Ishikawa (cell line): ENCODE measurements around the gene KSR2.

Source experiments
- CEBPB ChIP-seq: IDR thresholded peaks from 2 replicates; pipeline ENCODE4 v1.6.1; 2012
- CREB1 ChIP-seq: IDR thresholded peaks from 2 replicates; pipeline ENCODE4 v1.6.1; 2012; ENCODE audit warnings: low read depth
- EGR1 ChIP-seq: IDR thresholded peaks from 2 replicates; pipeline ENCODE4 v1.6.1; 2012
- EP300 ChIP-seq: IDR thresholded peaks from 2 replicates; pipeline ENCODE4 v1.6.1; 2012; ENCODE audit warnings: borderline replicate concordance
- NFIC ChIP-seq: IDR thresholded peaks from 2 replicates; pipeline ENCODE4 v1.6.1; 2012
- RAD21 ChIP-seq: IDR thresholded peaks from 2 replicates; pipeline ENCODE4 v1.6.1; 2012; ENCODE audit warnings: low read depth
- TAF1 ChIP-seq: IDR thresholded peaks from 2 replicates; pipeline ENCODE4 v1.6.1; 2012; ENCODE audit warnings: low read depth, mild to moderate bottlenecking
- TCF12 ChIP-seq: IDR thresholded peaks from 2 replicates; pipeline ENCODE4 v1.6.1; 2012; ENCODE audit warnings: low read depth
- TEAD4 ChIP-seq: IDR thresholded peaks from 2 replicates; pipeline ENCODE4 v1.6.1; 2012
- YY1 ChIP-seq: IDR thresholded peaks from 2 replicates; pipeline ENCODE4 v1.6.1; 2012; ENCODE audit warnings: low read depth
- TF ChIP-seq, protein P1 (sequence below): IDR thresholded peaks from 2 replicates; pipeline ENCODE4 v1.6.1; 2012
- TF ChIP-seq, protein P2 (sequence below): IDR thresholded peaks from 2 replicates; pipeline ENCODE4 v1.6.1; 2012; ENCODE audit warnings: low read depth, mild to moderate bottlenecking
- TF ChIP-seq, protein P3 (sequence below): IDR thresholded peaks from 2 replicates; pipeline ENCODE4 v1.6.1; 2012

DNA sequence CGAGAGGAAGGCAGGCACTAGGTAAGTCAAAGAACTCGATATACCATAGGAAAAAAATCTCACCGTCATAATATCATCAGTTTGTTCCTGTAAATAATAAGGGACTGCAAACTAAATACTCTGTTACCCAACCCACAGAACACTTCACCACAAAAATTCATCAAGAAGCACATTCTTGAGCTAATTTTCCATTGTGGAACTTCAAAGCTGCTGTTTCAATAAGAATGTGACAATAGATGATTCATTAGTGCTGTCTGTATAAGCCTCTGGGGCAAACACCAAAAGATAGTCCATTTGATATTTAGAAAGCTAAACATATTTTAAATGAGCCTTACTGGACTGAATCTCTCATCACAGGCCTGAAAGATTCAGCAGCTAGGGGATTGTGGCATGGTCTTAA lies 219.4 kb downstream of the KSR2 start:
- TF ChIP-seq TAF1 (no peak), CREB1 (no peak), CEBPB (no peak), RAD21 (no peak), EP300 (no peak), NFIC (no peak), TCF12 (no peak), EGR1 (no peak), YY1 (no peak), TEAD4 (no peak)
- TF ChIP-seq, protein P1, sequence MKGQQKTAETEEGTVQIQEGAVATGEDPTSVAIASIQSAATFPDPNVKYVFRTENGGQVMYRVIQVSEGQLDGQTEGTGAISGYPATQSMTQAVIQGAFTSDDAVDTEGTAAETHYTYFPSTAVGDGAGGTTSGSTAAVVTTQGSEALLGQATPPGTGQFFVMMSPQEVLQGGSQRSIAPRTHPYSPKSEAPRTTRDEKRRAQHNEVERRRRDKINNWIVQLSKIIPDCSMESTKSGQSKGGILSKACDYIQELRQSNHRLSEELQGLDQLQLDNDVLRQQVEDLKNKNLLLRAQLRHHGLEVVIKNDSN = no peak
- TF ChIP-seq, protein P2, sequence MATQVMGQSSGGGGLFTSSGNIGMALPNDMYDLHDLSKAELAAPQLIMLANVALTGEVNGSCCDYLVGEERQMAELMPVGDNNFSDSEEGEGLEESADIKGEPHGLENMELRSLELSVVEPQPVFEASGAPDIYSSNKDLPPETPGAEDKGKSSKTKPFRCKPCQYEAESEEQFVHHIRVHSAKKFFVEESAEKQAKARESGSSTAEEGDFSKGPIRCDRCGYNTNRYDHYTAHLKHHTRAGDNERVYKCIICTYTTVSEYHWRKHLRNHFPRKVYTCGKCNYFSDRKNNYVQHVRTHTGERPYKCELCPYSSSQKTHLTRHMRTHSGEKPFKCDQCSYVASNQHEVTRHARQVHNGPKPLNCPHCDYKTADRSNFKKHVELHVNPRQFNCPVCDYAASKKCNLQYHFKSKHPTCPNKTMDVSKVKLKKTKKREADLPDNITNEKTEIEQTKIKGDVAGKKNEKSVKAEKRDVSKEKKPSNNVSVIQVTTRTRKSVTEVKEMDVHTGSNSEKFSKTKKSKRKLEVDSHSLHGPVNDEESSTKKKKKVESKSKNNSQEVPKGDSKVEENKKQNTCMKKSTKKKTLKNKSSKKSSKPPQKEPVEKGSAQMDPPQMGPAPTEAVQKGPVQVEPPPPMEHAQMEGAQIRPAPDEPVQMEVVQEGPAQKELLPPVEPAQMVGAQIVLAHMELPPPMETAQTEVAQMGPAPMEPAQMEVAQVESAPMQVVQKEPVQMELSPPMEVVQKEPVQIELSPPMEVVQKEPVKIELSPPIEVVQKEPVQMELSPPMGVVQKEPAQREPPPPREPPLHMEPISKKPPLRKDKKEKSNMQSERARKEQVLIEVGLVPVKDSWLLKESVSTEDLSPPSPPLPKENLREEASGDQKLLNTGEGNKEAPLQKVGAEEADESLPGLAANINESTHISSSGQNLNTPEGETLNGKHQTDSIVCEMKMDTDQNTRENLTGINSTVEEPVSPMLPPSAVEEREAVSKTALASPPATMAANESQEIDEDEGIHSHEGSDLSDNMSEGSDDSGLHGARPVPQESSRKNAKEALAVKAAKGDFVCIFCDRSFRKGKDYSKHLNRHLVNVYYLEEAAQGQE = no peak
- TF ChIP-seq, protein P3, sequence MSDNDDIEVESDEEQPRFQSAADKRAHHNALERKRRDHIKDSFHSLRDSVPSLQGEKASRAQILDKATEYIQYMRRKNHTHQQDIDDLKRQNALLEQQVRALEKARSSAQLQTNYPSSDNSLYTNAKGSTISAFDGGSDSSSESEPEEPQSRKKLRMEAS = no peak
